K562 (cell line): Measurements from ENCODE around the gene ZFP57. TPM values are rescaled to one million over a fixed set of nuclear protein-coding genes. Genes with fewer than 3 reads are reported as not detected.

Experiments used
- DMBX1 ChIP-seq: fragments of 250-450 bp; sonication (Bioruptor Pico); IDR thresholded peaks from 2 replicates; pipeline ENCODE4 v1.8.0; 2022; ENCODE audit warnings: inconsistent platforms, mild to moderate bottlenecking, moderate library complexity, borderline replicate concordance
- FOXJ2 ChIP-seq: fragments of 200-800 bp; sonication (Bioruptor generic); IDR thresholded peaks from 2 replicates; pipeline ENCODE4 v1.6.1; 2016; ENCODE audit warnings: missing genetic modification characterization, missing compliant biosample characterization
- HDAC6 ChIP-seq: IDR thresholded peaks from 2 replicates; pipeline ENCODE4 v1.6.1; 2012; ENCODE audit warnings: low read depth, mild to moderate bottlenecking, control low read depth, inconsistent platforms, low read length, moderate library complexity
- HMGN3 ChIP-seq: IDR thresholded peaks from 2 replicates; pipeline ENCODE4 v1.6.1; 2011; ENCODE audit warnings: borderline replicate concordance, low read depth, mild to moderate bottlenecking, mixed read lengths, low read length; ENCODE audit not compliant: insufficient read length; ENCODE audit errors: extremely low read depth
- KHSRP ChIP-seq: fragments of 450-650 bp; IDR thresholded peaks from 2 replicates; pipeline ENCODE4 v1.6.1; 2017
- MEF2A ChIP-seq: IDR thresholded peaks from 2 replicates; pipeline ENCODE4 v1.6.1; 2011; ENCODE audit warnings: low read depth, mild to moderate bottlenecking, low read length, moderate library complexity; ENCODE audit not compliant: control insufficient read depth
- NR2C1 ChIP-seq, 2 experiments: fragments of 450-650 bp; IDR thresholded peaks; 2 replicates each; pipeline ENCODE4 v1.6.1; 2017; ENCODE audit warnings: mild to moderate bottlenecking in 2 of 2, antibody characterized with exemption in 1 of 2, inconsistent platforms in 1 of 2, missing compliant biosample characterization in 1 of 2, missing genetic modification characterization in 1 of 2
- PHF20 ChIP-seq: fragments of 450-650 bp; IDR thresholded peaks from 2 replicates; pipeline ENCODE4 v1.6.1; 2018; ENCODE audit not compliant: partially characterized antibody
- PTBP1 ChIP-seq: fragments of 200-400 bp; formaldehyde crosslinking; IDR thresholded peaks from 2 replicates; pipeline ENCODE4 v1.6.1; 2017; ENCODE audit warnings: low read depth, low read length
- RBM25 ChIP-seq: fragments of 200-400 bp; formaldehyde crosslinking; IDR thresholded peaks from 2 replicates; pipeline ENCODE4 v1.6.1; 2018; ENCODE audit warnings: low read length, low read depth, moderate library complexity; ENCODE audit not compliant: severe bottlenecking
- SETDB1 ChIP-seq: IDR thresholded peaks from one replicate; pipeline ENCODE4 v1.6.1; 2012; ENCODE audit warnings: low read length, control low read depth, inconsistent platforms
- SOX6 ChIP-seq: fragments of 450-650 bp; IDR thresholded peaks from 2 replicates; pipeline ENCODE4 v1.6.1; 2014; ENCODE audit warnings: mild to moderate bottlenecking
- SUPT5H ChIP-seq: fragments of 450-650 bp; IDR thresholded peaks from 2 replicates; pipeline ENCODE4 v1.6.1; 2016
- TBP ChIP-seq: optimal IDR thresholded peaks from 2 replicates; pipeline ENCODE3; 2011; ENCODE audit warnings: low read depth, low read length, improper control_type of control experiment
- TCF3 ChIP-seq: sonication (generic); formaldehyde crosslinking; IDR thresholded peaks from 2 replicates; pipeline ENCODE4 v1.4.0; 2020; ENCODE audit warnings: mild to moderate bottlenecking, missing genetic modification reagents
- TGIF2 ChIP-seq: sonication (generic); formaldehyde crosslinking; IDR thresholded peaks from 2 replicates; pipeline ENCODE4 v1.8.1; 2022; ENCODE audit warnings: mild to moderate bottlenecking, missing genetic modification reagents, moderate library complexity
- ZKSCAN8 ChIP-seq: fragments of 200-800 bp; sonication (Bioruptor generic); IDR thresholded peaks from 2 replicates; pipeline ENCODE4 v1.6.1; 2016; ENCODE audit warnings: missing genetic modification characterization, missing compliant biosample characterization
- ZNF311 ChIP-seq: fragments of 250-450 bp; sonication (Bioruptor Pico); IDR thresholded peaks from 2 replicates; pipeline ENCODE4 v1.4.0; 2020; ENCODE audit warnings: mild to moderate bottlenecking, moderate library complexity
- ZNF668 ChIP-seq: fragments of 250-450 bp; sonication (Bioruptor Pico); IDR thresholded peaks from 2 replicates; pipeline ENCODE4 v1.8.0; 2022; ENCODE audit warnings: mild to moderate bottlenecking, inconsistent platforms
- ZNF785 ChIP-seq: fragments of 250-450 bp; sonication (Bioruptor Pico); IDR thresholded peaks from 2 replicates; pipeline ENCODE4 v1.4.0; 2020; ENCODE audit warnings: mild to moderate bottlenecking
- polyA plus RNA-seq, 8 experiments: library from polyadenylated mRNA; depleted of rRNA in 4 of 8; stranded (reverse) in 5 of 8; unstranded in 3 of 8; fragments of >200 nt; fragmentation: Nextera tagmentation in 2 of 8; fragmentation: Illumina TruSeq in 1 of 8; extraction: Ambion mirVana in 2 of 8; extraction: Trizol in 1 of 8; gene quantifications; 2 replicates each; pipeline versions ENCODE4 v1.2.1 to v1.2.3, GENCODE V29; 2011 to 2014; ENCODE audit warnings: inconsistent platforms in 1 of 8, missing spikeins in 1 of 8
- total RNA-seq, 7 experiments: library from RNA; depleted of rRNA in 6 of 7; stranded (reverse); fragments of >200 nt in 6 of 7; fragmentation: Illumina TruSeq in 2 of 7; extraction: Trizol in 2 of 7; gene quantifications; 2 replicates each; pipeline versions ENCODE4 v1.2.1 to v1.2.3, GENCODE V29; 2011 to 2021; ENCODE audit warnings: low replicate concordance in 1 of 7
- TF ChIP-seq, protein P1 (sequence below): fragments of 250-450 bp; sonication (Bioruptor Pico); IDR thresholded peaks from 2 replicates; pipeline ENCODE4 v1.9.0; 2021; ENCODE audit warnings: mild to moderate bottlenecking
- TF ChIP-seq, protein P2 (sequence below): fragments of 250-450 bp; sonication (Bioruptor Pico); IDR thresholded peaks from 2 replicates; pipeline ENCODE4 v1.4.0; 2020; ENCODE audit warnings: mild to moderate bottlenecking, moderate library complexity, borderline replicate concordance
- TF ChIP-seq, protein P3 (sequence below): fragments of 200-800 bp; sonication (Bioruptor generic); IDR thresholded peaks from 2 replicates; pipeline ENCODE4 v1.6.1; 2017; ENCODE audit warnings: missing genetic modification characterization, missing compliant biosample characterization
- TF ChIP-seq, protein P4 (sequence below): sonication (generic); formaldehyde crosslinking; IDR thresholded peaks from 2 replicates; pipeline ENCODE4 v1.8.0; 2022; ENCODE audit warnings: mild to moderate bottlenecking, low read depth, missing genetic modification reagents

Gene ZFP57
- total and polyA plus RNA-seq, 9 of the 15 experiments (the other 6 are each of a cell fraction or from before 2014, with no cell fraction given): 0.04 to 0.28 (median 0.13) TPM

DNA sequence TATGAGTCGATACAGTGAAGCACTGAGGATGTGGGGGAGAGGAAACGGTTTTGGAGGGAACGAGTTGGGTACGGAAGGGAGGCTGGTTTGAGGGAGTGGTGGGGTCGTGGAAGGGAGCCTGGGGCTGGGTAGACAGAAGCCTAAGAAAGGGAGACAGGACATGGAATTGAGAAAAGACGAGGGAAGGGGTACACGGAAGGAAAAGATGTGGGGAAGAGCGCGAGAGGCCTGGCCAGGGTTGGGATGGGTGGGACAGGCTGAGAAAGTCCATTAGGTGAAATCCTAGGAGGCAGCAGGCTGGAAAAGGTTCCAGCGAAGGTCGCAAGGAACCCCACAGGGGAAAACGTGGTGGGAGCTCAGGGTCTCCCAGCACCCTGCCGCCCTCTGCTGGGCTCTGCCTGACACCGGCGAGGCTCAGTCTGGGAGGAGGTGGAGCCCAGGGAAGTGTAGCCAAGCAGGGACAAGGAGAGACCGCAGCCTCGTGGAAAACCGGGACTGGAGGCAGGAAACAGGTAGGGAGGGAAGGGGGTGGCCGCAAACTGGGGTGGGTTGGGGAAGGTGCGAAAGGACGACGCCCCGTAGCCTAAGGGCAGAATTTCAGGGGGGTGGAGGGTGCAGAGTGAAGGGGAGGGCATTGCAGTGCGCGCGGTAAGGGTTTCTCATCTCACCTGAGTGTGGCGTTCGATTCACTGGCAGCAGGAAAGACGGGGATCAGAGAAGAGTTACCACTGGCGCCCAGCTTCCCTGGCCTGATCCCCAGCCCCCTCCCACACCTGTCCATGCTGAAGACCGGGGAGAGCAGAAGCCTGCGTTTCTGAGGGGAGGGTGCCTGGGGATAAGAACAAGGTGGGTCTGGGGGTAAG is 52.3 kb downstream of the ZFP57 start (continued):
- no peak for TF ChIP-seq MEF2A
- TF ChIP-seq ZNF668: no peak
- TF ChIP-seq, protein P1, sequence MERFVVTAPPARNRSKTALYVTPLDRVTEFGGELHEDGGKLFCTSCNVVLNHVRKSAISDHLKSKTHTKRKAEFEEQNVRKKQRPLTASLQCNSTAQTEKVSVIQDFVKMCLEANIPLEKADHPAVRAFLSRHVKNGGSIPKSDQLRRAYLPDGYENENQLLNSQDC (CRISPR knock-in tag): no peak
- no peak for TF ChIP-seq NR2C1 (IDR thresholded peaks at IDR 0.05)
- TF ChIP-seq NR2C1 (tag; IDR thresholded peaks at IDR 0.05): no peak
- no peak for TF ChIP-seq TGIF2
- TF ChIP-seq ZNF785 (CRISPR knock-in tag): no peak
- no peak for TF ChIP-seq SETDB1
- TF ChIP-seq RBM25: no peak
- peak; percentile 39 for TF ChIP-seq PHF20
- TF ChIP-seq DMBX1 (CRISPR knock-in tag): no peak
- no peak for TF ChIP-seq HDAC6
- TF ChIP-seq, protein P2, sequence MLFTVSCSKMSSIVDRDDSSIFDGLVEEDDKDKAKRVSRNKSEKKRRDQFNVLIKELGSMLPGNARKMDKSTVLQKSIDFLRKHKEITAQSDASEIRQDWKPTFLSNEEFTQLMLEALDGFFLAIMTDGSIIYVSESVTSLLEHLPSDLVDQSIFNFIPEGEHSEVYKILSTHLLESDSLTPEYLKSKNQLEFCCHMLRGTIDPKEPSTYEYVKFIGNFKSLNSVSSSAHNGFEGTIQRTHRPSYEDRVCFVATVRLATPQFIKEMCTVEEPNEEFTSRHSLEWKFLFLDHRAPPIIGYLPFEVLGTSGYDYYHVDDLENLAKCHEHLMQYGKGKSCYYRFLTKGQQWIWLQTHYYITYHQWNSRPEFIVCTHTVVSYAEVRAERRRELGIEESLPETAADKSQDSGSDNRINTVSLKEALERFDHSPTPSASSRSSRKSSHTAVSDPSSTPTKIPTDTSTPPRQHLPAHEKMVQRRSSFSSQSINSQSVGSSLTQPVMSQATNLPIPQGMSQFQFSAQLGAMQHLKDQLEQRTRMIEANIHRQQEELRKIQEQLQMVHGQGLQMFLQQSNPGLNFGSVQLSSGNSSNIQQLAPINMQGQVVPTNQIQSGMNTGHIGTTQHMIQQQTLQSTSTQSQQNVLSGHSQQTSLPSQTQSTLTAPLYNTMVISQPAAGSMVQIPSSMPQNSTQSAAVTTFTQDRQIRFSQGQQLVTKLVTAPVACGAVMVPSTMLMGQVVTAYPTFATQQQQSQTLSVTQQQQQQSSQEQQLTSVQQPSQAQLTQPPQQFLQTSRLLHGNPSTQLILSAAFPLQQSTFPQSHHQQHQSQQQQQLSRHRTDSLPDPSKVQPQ (CRISPR knock-in tag): no peak
- TF ChIP-seq ZNF311: no peak
- TF ChIP-seq, protein P3, sequence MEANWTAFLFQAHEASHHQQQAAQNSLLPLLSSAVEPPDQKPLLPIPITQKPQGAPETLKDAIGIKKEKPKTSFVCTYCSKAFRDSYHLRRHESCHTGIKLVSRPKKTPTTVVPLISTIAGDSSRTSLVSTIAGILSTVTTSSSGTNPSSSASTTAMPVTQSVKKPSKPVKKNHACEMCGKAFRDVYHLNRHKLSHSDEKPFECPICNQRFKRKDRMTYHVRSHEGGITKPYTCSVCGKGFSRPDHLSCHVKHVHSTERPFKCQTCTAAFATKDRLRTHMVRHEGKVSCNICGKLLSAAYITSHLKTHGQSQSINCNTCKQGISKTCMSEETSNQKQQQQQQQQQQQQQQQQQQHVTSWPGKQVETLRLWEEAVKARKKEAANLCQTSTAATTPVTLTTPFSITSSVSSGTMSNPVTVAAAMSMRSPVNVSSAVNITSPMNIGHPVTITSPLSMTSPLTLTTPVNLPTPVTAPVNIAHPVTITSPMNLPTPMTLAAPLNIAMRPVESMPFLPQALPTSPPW (CRISPR knock-in tag): no peak
- TF ChIP-seq TCF3 (CRISPR knock-in tag): peak; percentile 17; the same call in 1 of the 2 replicates
- TF ChIP-seq PTBP1: no peak
- no peak for TF ChIP-seq HMGN3
- no peak for TF ChIP-seq KHSRP
- peak; percentile 25; the same call in 1 of the 2 replicates for TF ChIP-seq SOX6
- TF ChIP-seq FOXJ2 (tag): no peak
- no peak for TF ChIP-seq ZKSCAN8 (CRISPR knock-in tag)
- TF ChIP-seq TBP: no peak
- TF ChIP-seq, protein P4, sequence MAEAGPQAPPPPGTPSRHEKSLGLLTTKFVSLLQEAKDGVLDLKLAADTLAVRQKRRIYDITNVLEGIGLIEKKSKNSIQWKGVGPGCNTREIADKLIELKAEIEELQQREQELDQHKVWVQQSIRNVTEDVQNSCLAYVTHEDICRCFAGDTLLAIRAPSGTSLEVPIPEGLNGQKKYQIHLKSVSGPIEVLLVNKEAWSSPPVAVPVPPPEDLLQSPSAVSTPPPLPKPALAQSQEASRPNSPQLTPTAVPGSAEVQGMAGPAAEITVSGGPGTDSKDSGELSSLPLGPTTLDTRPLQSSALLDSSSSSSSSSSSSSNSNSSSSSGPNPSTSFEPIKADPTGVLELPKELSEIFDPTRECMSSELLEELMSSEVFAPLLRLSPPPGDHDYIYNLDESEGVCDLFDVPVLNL (CRISPR knock-in tag): 0 out of 2 replicates have a peak, but pooled peaks have one; percentile 33
- peak; percentile 34; the same call in 1 of the 2 replicates for TF ChIP-seq SUPT5H
